ENCODE data around the gene PTPRF. TPM values are rescaled to one million over a fixed set of nuclear protein-coding genes. Genes with fewer than 3 reads are reported as not detected.

The PTPRF gene
- total and polyA plus RNA-seq, 9 donors: 24.4 to 165 (median 76.8) TPM

- Histone ChIP-seq H3K27me3 (no peaks in the 10 kb centered on the region), H3K36me3 (no peaks in the 10 kb centered on the region), H3K4me3 (no peak overlapping the region), H3K27ac (no peak overlapping the region), H3K9me3 (no peaks in the 10 kb centered on the region), H3K4me1 (ENCODE audit: insufficient read depth) (no peaks in the 10 kb centered on the region)
- intact Hi-C loops (cut with DNase I): loop anchor here in 1 of 4 donors (5.0 kb wide), 1 partner anchor 135 kb away; no protein-coding TSS in a partner anchor
- 60 to 66% (median 62%) methylated on average over 5 of the region's 5 CpGs for WGBS, 3 donors
- DNase-seq: no peak
- TF ChIP-seq POLR2A (IDR thresholded peaks at IDR 0.05) (no peak), CTCF (IDR thresholded peaks at IDR 0.05) (no peak), EP300 (IDR thresholded peaks at IDR 0.05) (no peak)
Observed at GRCh38 chr1:43582162-43582566, 51.5 kb downstream of the PTPRF start.

GRCh38 chr1:43583058-43583457 lies 52.4 kb downstream of the PTPRF start:
- Histone ChIP-seq H3K4me1 (ENCODE audit: insufficient read depth) (no peaks in the 10 kb centered on the region), H3K9me3 (no peaks in the 10 kb centered on the region), H3K36me3 (no peaks in the 10 kb centered on the region), H3K27me3 (no peaks in the 10 kb centered on the region), H3K4me3 (no peak overlapping the region), H3K27ac (no peak overlapping the region)
- intact Hi-C loops (cut with DNase I): loop anchor here in 1 of 4 donors (5.0 kb wide), 1 partner anchor 136 kb away; no protein-coding TSS in a partner anchor
- 91 to 95% (median 95%) methylated on average over 13 of the region's 13 CpGs for WGBS, 3 donors
- TF ChIP-seq POLR2A (IDR thresholded peaks at IDR 0.05) (no peak), EP300 (IDR thresholded peaks at IDR 0.05) (no peak), CTCF (IDR thresholded peaks at IDR 0.05) (no peak)
- DNase-seq: no peak

- DNase-seq: no peak
- H3K27ac ChIP-seq: no peak overlapping the region
- TF ChIP-seq EP300 (IDR thresholded peaks at IDR 0.05) (no peak), CTCF (IDR thresholded peaks at IDR 0.05) (no peak), POLR2A (IDR thresholded peaks at IDR 0.05) (no peak)
- no peaks in the 10 kb centered on the region for H3K4me1 ChIP-seq (ENCODE audit: insufficient read depth)
- WGBS, 3 donors: 70 to 75% (median 70%) methylated on average over 8 of the region's 8 CpGs
- intact Hi-C loops (cut with DNase I): loop anchor here in 1 of 4 donors (5.0 kb wide), 1 partner anchor 137 kb away; no protein-coding TSS in a partner anchor
- no peaks in the 10 kb centered on the region for H3K27me3 ChIP-seq
- no peaks in the 10 kb centered on the region for H3K36me3 ChIP-seq
- H3K4me3 ChIP-seq: no peak overlapping the region
- H3K9me3 ChIP-seq: no peaks in the 10 kb centered on the region
Observed at GRCh38 chr1:43584204-43584603, 53.5 kb downstream of the PTPRF start.

- 90 to 92% (median 91%) methylated on average over 10 of the region's 10 CpGs for WGBS, 3 donors
- Histone ChIP-seq H3K27me3 (no peaks in the 10 kb centered on the region), H3K4me3 (no peak overlapping the region), H3K4me1 (ENCODE audit: insufficient read depth) (no peaks in the 10 kb centered on the region), H3K36me3 (no peaks in the 10 kb centered on the region), H3K9me3 (no peaks in the 10 kb centered on the region), H3K27ac (no peak overlapping the region)
- TF ChIP-seq CTCF (IDR thresholded peaks at IDR 0.05) (no peak), EP300 (IDR thresholded peaks at IDR 0.05) (no peak), POLR2A (IDR thresholded peaks at IDR 0.05) (no peak)
- intact Hi-C loops (cut with DNase I): no loop called here
- DNase-seq: no peak
Observed at GRCh38 chr1:43585557-43585956, 54.9 kb downstream of the PTPRF start.

All from ovary (tissue), 9 donors.